Measurements from ENCODE around the gene KNSTRN.

Gene KNSTRN

DNA sequence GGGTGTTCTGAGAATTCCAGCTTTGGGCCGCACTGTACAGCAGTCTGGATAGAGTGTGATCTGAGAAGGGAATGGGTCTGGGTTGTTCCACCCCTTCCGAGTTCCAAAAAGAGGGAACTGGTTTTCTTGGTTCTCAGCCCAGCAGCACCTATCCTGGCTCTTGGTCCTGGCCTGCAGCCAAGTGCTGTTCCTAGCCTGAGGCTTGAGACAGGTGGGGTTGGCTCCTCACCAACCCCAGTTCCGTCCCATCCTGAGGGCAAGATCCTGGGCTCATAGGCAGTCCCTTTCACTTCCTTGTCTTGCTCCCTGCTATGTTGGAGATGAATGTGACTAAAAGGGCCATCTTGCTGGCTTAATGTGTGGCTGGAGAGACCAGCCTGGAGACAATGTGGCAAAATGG lies 38.3 kb downstream of the KNSTRN start:
- Mint-ChIP-seq H3K4me1 (no peaks in the 10 kb centered on the region), H3K9me3 (no peaks in the 10 kb centered on the region), H3K27ac (no peak overlapping the region), H3K36me3 (peaks cover 32% of the 10 kb centered on the region), H3K4me3 (no peak overlapping the region)
- DNase-seq (ENCODE audit: low spot score in 2 of 2) (no peak), ATAC-seq (no peak)

- DNase-seq (ENCODE audit: low spot score in 2 of 2) (peak; percentile 75 to 91), ATAC-seq (peak; percentile 97)
- Mint-ChIP-seq H3K4me1 (no peaks in the 10 kb centered on the region), H3K27ac (no peak overlapping the region), H3K9me3 (no peaks in the 10 kb centered on the region), H3K4me3 (no peak overlapping the region), H3K36me3 (peaks cover 25% of the 10 kb centered on the region)
These were observed 39.0 kb downstream of the KNSTRN start for GRCh38 chr15:40421246-40422157.

GRCh38 chr15:40424483-40425115 lies 42.1 kb downstream of the KNSTRN start:
- DNase-seq (ENCODE audit: low spot score in 2 of 2) = no peak
- no peak overlapping the region for H3K4me3 Mint-ChIP-seq
- no peaks in the 10 kb centered on the region for H3K36me3 Mint-ChIP-seq
- no peaks in the 10 kb centered on the region for H3K4me1 Mint-ChIP-seq
- peak overlapping the region; percentile 10 for H3K27ac Mint-ChIP-seq
- ATAC-seq = no peak
- H3K9me3 Mint-ChIP-seq = no peaks in the 10 kb centered on the region

GRCh38 chr15:40425681-40426080 lies 43.2 kb downstream of the KNSTRN start:
- H3K4me1 Mint-ChIP-seq = no peaks in the 10 kb centered on the region
- H3K36me3 Mint-ChIP-seq = no peaks in the 10 kb centered on the region
- ATAC-seq = no peak
- no peak overlapping the region for H3K4me3 Mint-ChIP-seq
- DNase-seq (ENCODE audit: low spot score in 2 of 2) = no peak
- no peaks in the 10 kb centered on the region for H3K9me3 Mint-ChIP-seq
- H3K27ac Mint-ChIP-seq = no peak overlapping the region

DNA sequence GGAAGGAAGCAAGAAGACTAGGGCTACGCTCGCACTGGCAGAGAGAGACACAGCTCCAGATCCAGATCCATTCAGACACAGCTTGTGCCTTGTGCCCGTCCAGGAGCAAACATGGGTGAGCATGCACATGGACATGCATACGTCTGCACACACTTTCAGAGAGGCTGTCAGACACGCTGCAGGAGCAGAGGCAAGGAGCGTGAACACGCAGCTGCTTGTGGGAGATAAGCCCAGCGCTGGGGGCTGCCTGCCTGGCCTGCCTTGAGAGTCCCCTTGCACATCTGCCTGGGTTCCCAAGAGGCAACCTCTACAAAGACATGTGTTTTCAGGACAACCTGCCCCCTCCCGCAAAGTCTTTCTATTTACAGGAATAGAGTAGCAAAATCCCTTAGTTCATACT lies 44.7 kb downstream of the KNSTRN start:
- H3K9me3 Mint-ChIP-seq = no peaks in the 10 kb centered on the region
- no peak overlapping the region for H3K27ac Mint-ChIP-seq
- H3K36me3 Mint-ChIP-seq = no peaks in the 10 kb centered on the region
- ATAC-seq (no peak), DNase-seq (ENCODE audit: low spot score in 2 of 2) (no peak)
- H3K4me1 Mint-ChIP-seq = no peaks in the 10 kb centered on the region
- H3K4me3 Mint-ChIP-seq = no peak overlapping the region

- Mint-ChIP-seq H3K36me3 (no peaks in the 10 kb centered on the region), H3K27ac (no peak overlapping the region), H3K9me3 (no peaks in the 10 kb centered on the region), H3K4me1 (no peaks in the 10 kb centered on the region), H3K4me3 (no peak overlapping the region)
- no peak for DNase-seq (ENCODE audit: low spot score in 2 of 2)
- no peak for ATAC-seq
These were observed 45.7 kb downstream of the KNSTRN start for GRCh38 chr15:40428185-40428584.

DNA sequence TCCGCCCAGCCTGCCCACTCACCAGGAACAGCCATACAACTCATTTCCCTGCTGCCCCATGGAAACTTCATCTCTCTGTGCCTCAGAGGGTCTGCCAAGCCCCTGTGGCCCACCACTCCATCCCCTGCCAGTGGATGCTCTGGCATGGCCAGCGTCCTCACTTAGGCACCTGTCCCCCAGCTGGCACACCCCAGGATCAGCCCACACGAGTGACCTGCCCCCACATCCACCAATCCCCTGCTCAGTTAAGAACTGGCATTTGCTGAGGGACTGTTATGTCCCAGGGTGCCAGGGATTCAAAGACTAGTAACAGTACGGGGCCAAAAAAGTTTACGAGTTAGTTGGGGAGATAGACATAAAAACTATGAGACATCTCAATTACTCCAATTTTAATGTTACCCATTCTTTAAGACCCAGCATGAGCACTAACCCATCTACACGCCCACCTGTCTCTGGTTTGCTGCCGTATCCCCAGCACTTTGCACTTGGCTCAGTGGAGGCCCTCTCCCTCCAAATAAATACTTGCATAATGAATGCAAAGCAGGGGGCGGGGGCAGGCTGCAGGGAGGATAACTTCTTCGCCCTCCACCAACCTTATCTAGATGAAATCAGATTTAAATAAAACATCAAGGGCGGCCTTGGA lies 46.7 kb downstream of the KNSTRN start:
- no peaks in the 10 kb centered on the region for H3K36me3 Mint-ChIP-seq
- H3K4me1 Mint-ChIP-seq = no peaks in the 10 kb centered on the region
- DNase-seq (ENCODE audit: low spot score in 2 of 2) (no peak), ATAC-seq (no peak)
- H3K27ac Mint-ChIP-seq = peak overlapping the region; percentile 0
- no peaks in the 10 kb centered on the region for H3K9me3 Mint-ChIP-seq
- no peak overlapping the region for H3K4me3 Mint-ChIP-seq

DNA sequence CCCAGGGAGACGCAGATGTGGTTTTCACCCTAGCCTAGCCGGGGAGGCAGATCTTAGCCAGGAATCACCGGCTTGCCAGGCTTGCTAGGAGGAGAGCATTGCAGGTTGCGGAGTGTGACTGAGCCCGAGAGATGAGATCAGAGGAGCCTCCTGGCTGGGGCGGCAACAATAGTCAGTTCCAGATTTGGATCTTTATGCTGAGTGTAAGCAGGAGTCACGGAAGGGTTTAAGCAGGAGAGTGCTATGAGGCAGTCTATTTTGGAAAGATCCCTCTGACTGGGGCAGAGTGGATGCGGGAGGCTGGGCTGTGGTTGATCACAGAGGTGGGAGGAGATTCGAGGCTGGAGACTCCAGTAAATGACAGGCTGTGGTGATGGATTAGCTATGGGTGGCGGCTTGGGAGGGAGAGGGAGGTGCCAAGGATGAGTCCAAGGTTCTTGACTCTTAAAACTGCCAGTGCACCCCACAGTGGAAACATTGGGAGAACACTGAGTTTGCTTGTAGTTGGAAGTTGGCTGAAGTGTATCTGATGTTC lies 47.8 kb downstream of the KNSTRN start:
- DNase-seq (ENCODE audit: low spot score in 2 of 2) (no peak), ATAC-seq (no peak)
- no peak overlapping the region for H3K4me3 Mint-ChIP-seq
- H3K4me1 Mint-ChIP-seq = peaks cover 5% of the 10 kb centered on the region
- H3K36me3 Mint-ChIP-seq = no peaks in the 10 kb centered on the region
- peak overlapping the region; percentile 0 for H3K27ac Mint-ChIP-seq
- no peaks in the 10 kb centered on the region for H3K9me3 Mint-ChIP-seq

- Mint-ChIP-seq H3K9me3 (no peaks in the 10 kb centered on the region), H3K4me3 (peak overlapping the region; percentile 72), H3K36me3 (peaks cover 5% of the 10 kb centered on the region), H3K27ac (peak overlapping the region; percentile 26), H3K4me1 (peaks cover 50% of the 10 kb centered on the region)
- ATAC-seq (no peak), DNase-seq (ENCODE audit: low spot score in 2 of 2) (no peak)
These were observed 52.6 kb downstream of the KNSTRN start for GRCh38 chr15:40435023-40435709.

- peak overlapping the region; percentile 72 for H3K4me3 Mint-ChIP-seq
- peaks cover 7% of the 10 kb centered on the region for H3K36me3 Mint-ChIP-seq
- DNase-seq (ENCODE audit: low spot score in 2 of 2) (no peak), ATAC-seq (no peak)
- H3K9me3 Mint-ChIP-seq = no peaks in the 10 kb centered on the region
- peak overlapping the region; percentile 26 for H3K27ac Mint-ChIP-seq
- H3K4me1 Mint-ChIP-seq = peaks cover 52% of the 10 kb centered on the region
These were observed 53.2 kb downstream of the KNSTRN start for GRCh38 chr15:40435710-40436089.

- ATAC-seq (no peak), DNase-seq (ENCODE audit: low spot score in 2 of 2) (no peak)
- Mint-ChIP-seq H3K4me3 (peak overlapping the region; percentile 72), H3K4me1 (peaks cover 52% of the 10 kb centered on the region), H3K27ac (peak overlapping the region; percentile 26), H3K36me3 (peaks cover 7% of the 10 kb centered on the region), H3K9me3 (no peaks in the 10 kb centered on the region)
These were observed 53.8 kb downstream of the KNSTRN start for GRCh38 chr15:40436116-40436891.

GRCh38 chr15:40436892-40437751 lies 54.6 kb downstream of the KNSTRN start:
- Mint-ChIP-seq H3K4me1 (peaks cover 52% of the 10 kb centered on the region), H3K4me3 (peak overlapping the region; percentile 72), H3K36me3 (peaks cover 7% of the 10 kb centered on the region), H3K9me3 (no peaks in the 10 kb centered on the region), H3K27ac (peak overlapping the region; percentile 20)
- ATAC-seq (no peak), DNase-seq (ENCODE audit: low spot score in 2 of 2) (no peak)

GRCh38 chr15:40437752-40438687 lies 55.5 kb downstream of the KNSTRN start:
- H3K9me3 Mint-ChIP-seq = no peaks in the 10 kb centered on the region
- H3K4me3 Mint-ChIP-seq = peak overlapping the region; percentile 72
- peak overlapping the region; percentile 34 for H3K27ac Mint-ChIP-seq
- H3K36me3 Mint-ChIP-seq = peaks cover 7% of the 10 kb centered on the region
- peaks cover 61% of the 10 kb centered on the region for H3K4me1 Mint-ChIP-seq
- ATAC-seq = no peak
- DNase-seq (ENCODE audit: low spot score in 2 of 2) = peak in 1 of 2 donors; percentile 53

Data from stimulated activated effector memory CD8-positive, alpha-beta T cell treated with anti-CD3 and anti-CD28 coated beads, Interleukin-12 subunit alpha, Interleukin-12 subunit beta, amount 100 ng/mL, for 72 hours (primary cell).